Measurements from ENCODE around the gene MEF2B. TPM values are rescaled to one million over a fixed set of nuclear protein-coding genes. Genes with fewer than 3 reads are reported as not detected.

Gene MEF2B
- total and polyA plus RNA-seq, 10 of the 15 experiments (the other 5 are each of a cell fraction or from before 2014, with no cell fraction given): 0.09 to 33.0 (median 8.9) TPM

GRCh38 chr19:19203012-19203856 is 33.2 kb upstream of the MEF2B start, which contains the start of gene NR2C2AP (continued):
- TF ChIP-seq CEBPB (IDR thresholded peaks at IDR 0.05; ENCODE audit: borderline replicate concordance in 1 of 2, low read depth in 2 of 2, low read length in 2 of 2): no peak
- TF ChIP-seq MYB (IDR thresholded peaks at IDR 0.05; ENCODE audit: borderline replicate concordance, low read depth, low read length): no peak
- TF ChIP-seq NFYA (IDR thresholded peaks at IDR 0.05; ENCODE audit: borderline replicate concordance, low read depth, low read length): no peak
- TF ChIP-seq NR2C2 (IDR thresholded peaks at IDR 0.05; ENCODE audit: borderline replicate concordance, control insufficient read depth, insufficient read length, low read depth): no peak
- TF ChIP-seq MLLT1 (IDR thresholded peaks at IDR 0.05): peak; percentile 94
- TF ChIP-seq POLR2AphosphoS2 (IDR thresholded peaks at IDR 0.05; ENCODE audit: low read depth, low read length): no peak
- no peak for TF ChIP-seq ZNF24 (IDR thresholded peaks at IDR 0.05)
- TF ChIP-seq SPI1 (IDR thresholded peaks at IDR 0.05; ENCODE audit: borderline replicate concordance, insufficient read depth, low read depth, low read length): no peak
- TF ChIP-seq TARDBP (IDR thresholded peaks at IDR 0.05; ENCODE audit: borderline replicate concordance): no peak
- TF ChIP-seq NFYB (IDR thresholded peaks at IDR 0.05; ENCODE audit: insufficient read depth, low read depth, low read length): no peak
- TF ChIP-seq SMC3 (IDR thresholded peaks at IDR 0.05; ENCODE audit: borderline replicate concordance, low read length): no peak
- TF ChIP-seq MXI1 (IDR thresholded peaks at IDR 0.05; ENCODE audit: low read depth, low read length): peak; percentile 72
- TF ChIP-seq NRF1 (conservative IDR thresholded peaks at IDR 0.05; ENCODE audit: low read depth, low read length): peak; percentile 69
- TF ChIP-seq SP1 (IDR thresholded peaks at IDR 0.05; ENCODE audit: low read depth, low read length): peak; percentile 62
- TF ChIP-seq USF2 (IDR thresholded peaks at IDR 0.05; ENCODE audit: borderline replicate concordance, low read depth, low read length): no peak
- TF ChIP-seq NBN (IDR thresholded peaks at IDR 0.05): peak; percentile 63; the same call in 1 of the 2 replicates
- TF ChIP-seq GABPA (IDR thresholded peaks at IDR 0.05; ENCODE audit: low read depth): 0 out of 2 replicates have a peak, but pooled peaks have one; percentile 27
- no peak for TF ChIP-seq SIN3A (IDR thresholded peaks at IDR 0.05; ENCODE audit: low read depth, low read length)
- no peak for TF ChIP-seq CUX1 (IDR thresholded peaks at IDR 0.05; ENCODE audit: insufficient replicate concordance, low read depth, low read length)
- TF ChIP-seq IRF3 (IDR thresholded peaks at IDR 0.05): no peak
- TF ChIP-seq FOS (IDR thresholded peaks at IDR 0.05; ENCODE audit: borderline replicate concordance, extremely low read depth, insufficient read length): no peak
